HepG2 (cell line): ENCODE measurements around the gene FAF1. TPM values are rescaled to one million over a fixed set of nuclear protein-coding genes. Genes with fewer than 3 reads are reported as not detected.

ENCODE experiments used
- ATAC-seq: fragments of 200-7000 bp; cut with Tn5 transposase; 3 replicates; pipeline ENCODE4 v1.9.1; 2020; ENCODE audit warnings: mild to moderate bottlenecking, moderate library complexity
- BruUV-seq: library from RNA; stranded (reverse); fragments of 400-500 nt; replicated peaks from 2 replicates; lab custom pipeline; 2021; lab: Mats Ljungman, UMichigan
- CTCF ChIA-PET: fragments of 300-600 bp; formaldehyde crosslinking; extraction: SDS; loops from one replicate; lab custom pipeline; 2021; ENCODE audit warnings: low total read pairs, inconsistent platforms, low intra/inter-chr PET ratio; lab: Yijun Ruan, JAX
- POLR2A ChIA-PET: fragments of 350-600 bp; sonication (Branson Sonifier 250); formaldehyde crosslinking; loops from one replicate; lab custom pipeline; 2020; ENCODE audit warnings: antibody characterized with exemption, inconsistent platforms; lab: Yijun Ruan, JAX
- DNase-seq: peaks from one replicate; pipeline ENCODE4 v3.0.0-alpha.2; 2015; ENCODE audit warnings: low spot score
- FAIRE-seq: peaks from 3 replicates; lab custom pipeline; 2011; peaks lifted over from hg19 to GRCh38; lab: Jason Lieb, UNC
- H2AFZ ChIP-seq: one replicate; pipeline ENCODE4 v1.6.1; 2011; ENCODE audit warnings: low read length, inconsistent platforms
- H3K27ac ChIP-seq: fragments of 300-600 bp; 3 replicates; pipeline ENCODE4 v1.8.0; 2011; ENCODE audit warnings: mixed run types, mild to moderate bottlenecking, mixed read lengths, low read length, inconsistent platforms; ENCODE audit not compliant: insufficient read depth; ENCODE audit errors: extremely low read length
- H3K27me3 ChIP-seq, 2 experiments: fragments of 200-600 bp in 1 of 2; 2 replicates in 1 of 2; 3 replicates in 1 of 2; pipeline versions ENCODE4 v1.6.0 to v1.8.0; 2011; ENCODE audit warnings: low read length in 2 of 2, mild to moderate bottlenecking in 2 of 2, moderate library complexity in 2 of 2, inconsistent platforms in 1 of 2; ENCODE audit not compliant: insufficient read depth in 2 of 2, control insufficient read depth in 1 of 2
- H3K36me3 ChIP-seq, 2 experiments: fragments of 200-600 bp in 1 of 2; replicated peaks in 1 of 2; 2 replicates in 1 of 2; 3 replicates in 1 of 2; pipeline versions ENCODE4 v1.5.1 to v1.8.0; 2011; ENCODE audit warnings: low read length in 2 of 2, inconsistent platforms in 1 of 2; ENCODE audit not compliant: insufficient read depth in 2 of 2, control insufficient read depth in 1 of 2
- H3K4me1 ChIP-seq: 2 replicates; pipeline ENCODE4 v1.5.1; 2012; ENCODE audit warnings: low read length, inconsistent platforms; ENCODE audit not compliant: insufficient read depth
- H3K4me2 ChIP-seq: 2 replicates; pipeline ENCODE4 v1.6.0; 2011; ENCODE audit warnings: low read depth, low read length, inconsistent platforms
- H3K4me3 ChIP-seq, 3 experiments: fragments of 200-600 bp in 1 of 3; sonication (generic), shearing (Covaris generic) in 1 of 3; replicated peaks in 1 of 3; 2 replicates each; pipeline ENCODE4 v1.5.1; 2011 to 2016; ENCODE audit warnings: low read length in 3 of 3, inconsistent platforms in 2 of 3, low read depth in 2 of 3, mild to moderate bottlenecking in 2 of 3, control low read depth in 1 of 3, mixed read lengths in 1 of 3; ENCODE audit not compliant: insufficient read depth in 1 of 3
- H3K79me2 ChIP-seq: one replicate; pipeline ENCODE4 v1.6.1; 2011; ENCODE audit warnings: low read length, inconsistent platforms; ENCODE audit not compliant: insufficient read depth
- H3K9ac ChIP-seq: 2 replicates; pipeline ENCODE4 v1.6.0; 2011; ENCODE audit warnings: mild to moderate bottlenecking, low read depth, low read length, inconsistent platforms; ENCODE audit not compliant: insufficient read depth
- H3K9me3 ChIP-seq: 2 replicates; pipeline ENCODE4 v1.5.1; 2012; ENCODE audit warnings: mild to moderate bottlenecking, low read length
- H4K20me1 ChIP-seq: 2 replicates; pipeline ENCODE4 v1.6.0; 2011; ENCODE audit warnings: inconsistent platforms, mild to moderate bottlenecking, low read length, moderate library complexity; ENCODE audit not compliant: insufficient read depth
- ATF7 ChIP-seq, 2 experiments: fragments of 450-650 bp in 1 of 2; sonication (generic) in 1 of 2; formaldehyde crosslinking in 1 of 2; IDR thresholded peaks; 2 replicates each; pipeline versions ENCODE4 v1.4.0 to v1.6.1; 2016 to 2020; ENCODE audit warnings: antibody characterized with exemption in 1 of 2, mild to moderate bottlenecking in 1 of 2, missing genetic modification reagents in 1 of 2
- MLLT10 ChIP-seq: sonication (generic); formaldehyde crosslinking; IDR thresholded peaks from 2 replicates; pipeline ENCODE4 v1.4.0; 2020; ENCODE audit warnings: missing genetic modification reagents
- SOX5 ChIP-seq: IDR thresholded peaks from 2 replicates; pipeline ENCODE4 v1.6.1; 2016; ENCODE audit warnings: borderline replicate concordance
- TEAD2 ChIP-seq: sonication (generic); formaldehyde crosslinking; IDR thresholded peaks from 2 replicates; pipeline ENCODE4 v1.9.0; 2021; ENCODE audit warnings: missing genetic modification reagents
- ZBTB10 ChIP-seq: sonication (generic); formaldehyde crosslinking; IDR thresholded peaks from 2 replicates; pipeline ENCODE4 v1.4.0; 2020; ENCODE audit warnings: missing genetic modification reagents, borderline replicate concordance
- ZNF251 ChIP-seq: sonication (generic); formaldehyde crosslinking; IDR thresholded peaks from 2 replicates; pipeline ENCODE4 v1.9.0; 2021; ENCODE audit warnings: mild to moderate bottlenecking, missing genetic modification reagents
- WGBS: methylation state at CpG from one replicate; pipeline ENCODE4 v1.1.6; 2017; ENCODE audit warnings: low lambda C conversion rate; 5-methylcytosine and 5-hydroxymethylcytosine counted together
- in situ Hi-C: cut with HindIII; loops from 2 replicates; pipeline ENCODE4 v1.10.0; 2017; ENCODE audit warnings: low pct_unique_long_range_greater_than_20kb; ENCODE audit not compliant: extremely low pct_ligation_motif_present
- intact Hi-C: fragments of 100-400 bp; cut with micrococcal nuclease; formaldehyde crosslinking; loops from one replicate; pipeline ENCODE4 v1.10.0; 2022; ENCODE audit not compliant: unreplicated experiment
- polyA plus RNA-seq, 8 experiments: library from polyadenylated mRNA; depleted of rRNA in 3 of 8; stranded (reverse) in 7 of 8; unstranded in 1 of 8; fragments of >200 nt; fragmentation: Illumina TruSeq in 4 of 8; extraction: Trizol in 4 of 8; gene quantifications; 2 replicates each; pipeline versions ENCODE4 v1.2.1 to v1.2.3, GENCODE V29; 2011 to 2016; ENCODE audit warnings: low read depth in 4 of 8, missing spikeins in 1 of 8, mixed read lengths in 1 of 8; ENCODE audit not compliant: insufficient read depth in 1 of 8
- total RNA-seq, 5 experiments: library from RNA; depleted of rRNA; stranded (reverse); fragments of >200 nt; fragmentation: Illumina TruSeq; extraction: Trizol; gene quantifications; 2 replicates each; pipeline ENCODE4 v1.2.3, GENCODE V29; 2016; ENCODE audit warnings: low read depth in 1 of 5
- TF ChIP-seq, protein P1 (sequence below): sonication (generic); formaldehyde crosslinking; IDR thresholded peaks from 2 replicates; pipeline ENCODE4 v1.5.1; 2020; ENCODE audit warnings: mild to moderate bottlenecking, missing genetic modification reagents, borderline replicate concordance
- TF ChIP-seq, protein P2 (sequence below): sonication (generic); formaldehyde crosslinking; IDR thresholded peaks from 2 replicates; pipeline ENCODE4 v1.4.0; 2020; ENCODE audit warnings: missing genetic modification reagents

FAF1 gene
- total and polyA plus RNA-seq, 2 of the 13 experiments (the other 11 are each of a cell fraction or from before 2014, with no cell fraction given) = 19.4 to 63.3 TPM

GRCh38 chr1:50610563-50610962 lies 349.5 kb downstream of the FAF1 start (continued):
- TF ChIP-seq, protein P1, sequence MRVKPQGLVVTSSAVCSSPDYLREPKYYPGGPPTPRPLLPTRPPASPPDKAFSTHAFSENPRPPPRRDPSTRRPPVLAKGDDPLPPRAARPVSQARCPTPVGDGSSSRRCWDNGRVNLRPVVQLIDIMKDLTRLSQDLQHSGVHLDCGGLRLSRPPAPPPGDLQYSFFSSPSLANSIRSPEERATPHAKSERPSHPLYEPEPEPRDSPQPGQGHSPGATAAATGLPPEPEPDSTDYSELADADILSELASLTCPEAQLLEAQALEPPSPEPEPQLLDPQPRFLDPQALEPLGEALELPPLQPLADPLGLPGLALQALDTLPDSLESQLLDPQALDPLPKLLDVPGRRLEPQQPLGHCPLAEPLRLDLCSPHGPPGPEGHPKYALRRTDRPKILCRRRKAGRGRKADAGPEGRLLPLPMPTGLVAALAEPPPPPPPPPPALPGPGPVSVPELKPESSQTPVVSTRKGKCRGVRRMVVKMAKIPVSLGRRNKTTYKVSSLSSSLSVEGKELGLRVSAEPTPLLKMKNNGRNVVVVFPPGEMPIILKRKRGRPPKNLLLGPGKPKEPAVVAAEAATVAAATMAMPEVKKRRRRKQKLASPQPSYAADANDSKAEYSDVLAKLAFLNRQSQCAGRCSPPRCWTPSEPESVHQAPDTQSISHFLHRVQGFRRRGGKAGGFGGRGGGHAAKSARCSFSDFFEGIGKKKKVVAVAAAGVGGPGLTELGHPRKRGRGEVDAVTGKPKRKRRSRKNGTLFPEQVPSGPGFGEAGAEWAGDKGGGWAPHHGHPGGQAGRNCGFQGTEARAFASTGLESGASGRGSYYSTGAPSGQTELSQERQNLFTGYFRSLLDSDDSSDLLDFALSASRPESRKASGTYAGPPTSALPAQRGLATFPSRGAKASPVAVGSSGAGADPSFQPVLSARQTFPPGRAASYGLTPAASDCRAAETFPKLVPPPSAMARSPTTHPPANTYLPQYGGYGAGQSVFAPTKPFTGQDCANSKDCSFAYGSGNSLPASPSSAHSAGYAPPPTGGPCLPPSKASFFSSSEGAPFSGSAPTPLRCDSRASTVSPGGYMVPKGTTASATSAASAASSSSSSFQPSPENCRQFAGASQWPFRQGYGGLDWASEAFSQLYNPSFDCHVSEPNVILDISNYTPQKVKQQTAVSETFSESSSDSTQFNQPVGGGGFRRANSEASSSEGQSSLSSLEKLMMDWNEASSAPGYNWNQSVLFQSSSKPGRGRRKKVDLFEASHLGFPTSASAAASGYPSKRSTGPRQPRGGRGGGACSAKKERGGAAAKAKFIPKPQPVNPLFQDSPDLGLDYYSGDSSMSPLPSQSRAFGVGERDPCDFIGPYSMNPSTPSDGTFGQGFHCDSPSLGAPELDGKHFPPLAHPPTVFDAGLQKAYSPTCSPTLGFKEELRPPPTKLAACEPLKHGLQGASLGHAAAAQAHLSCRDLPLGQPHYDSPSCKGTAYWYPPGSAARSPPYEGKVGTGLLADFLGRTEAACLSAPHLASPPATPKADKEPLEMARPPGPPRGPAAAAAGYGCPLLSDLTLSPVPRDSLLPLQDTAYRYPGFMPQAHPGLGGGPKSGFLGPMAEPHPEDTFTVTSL = no peak
- no peak for TF ChIP-seq SOX5 (CRISPR knock-in tag)
- no peak for TF ChIP-seq ZBTB10 (CRISPR knock-in tag)
- TF ChIP-seq MLLT10 (CRISPR knock-in tag) = no peak

- no peak overlapping the region for H2AFZ ChIP-seq
- H3K4me3 ChIP-seq = no peak overlapping the region
- in situ Hi-C loops (loop anchor here (5.0 to 25.0 kb wide), 2 partner anchors 103 to 237 kb away; no protein-coding TSS in a partner anchor), intact Hi-C loops (loop anchor here (10.0 kb wide), 1 partner anchor 125 kb away; no protein-coding TSS in a partner anchor)
- CTCF ChIA-PET = no interaction called here
- 98% methylated on average over 3 of the region's 3 CpGs for WGBS
- H3K27me3 ChIP-seq = no peaks in the 10 kb centered on the region; a peak in 1 of 5 replicates
- H3K36me3 ChIP-seq = no peaks in the 10 kb centered on the region
- no peak overlapping the region for H3K9ac ChIP-seq
- ATAC-seq = no peak
- H3K27ac ChIP-seq = no peak overlapping the region
- no peak for FAIRE-seq
- H3K9me3 ChIP-seq = no peaks in the 10 kb centered on the region
- TF ChIP-seq ZNF251 (CRISPR knock-in tag) (no peak), ATF7 (IDR thresholded peaks at IDR 0.05) (peak; percentile 65), ATF7 (CRISPR knock-in tag; IDR thresholded peaks at IDR 0.05) (no peak), TEAD2 (no peak)
- TF ChIP-seq, protein P2, sequence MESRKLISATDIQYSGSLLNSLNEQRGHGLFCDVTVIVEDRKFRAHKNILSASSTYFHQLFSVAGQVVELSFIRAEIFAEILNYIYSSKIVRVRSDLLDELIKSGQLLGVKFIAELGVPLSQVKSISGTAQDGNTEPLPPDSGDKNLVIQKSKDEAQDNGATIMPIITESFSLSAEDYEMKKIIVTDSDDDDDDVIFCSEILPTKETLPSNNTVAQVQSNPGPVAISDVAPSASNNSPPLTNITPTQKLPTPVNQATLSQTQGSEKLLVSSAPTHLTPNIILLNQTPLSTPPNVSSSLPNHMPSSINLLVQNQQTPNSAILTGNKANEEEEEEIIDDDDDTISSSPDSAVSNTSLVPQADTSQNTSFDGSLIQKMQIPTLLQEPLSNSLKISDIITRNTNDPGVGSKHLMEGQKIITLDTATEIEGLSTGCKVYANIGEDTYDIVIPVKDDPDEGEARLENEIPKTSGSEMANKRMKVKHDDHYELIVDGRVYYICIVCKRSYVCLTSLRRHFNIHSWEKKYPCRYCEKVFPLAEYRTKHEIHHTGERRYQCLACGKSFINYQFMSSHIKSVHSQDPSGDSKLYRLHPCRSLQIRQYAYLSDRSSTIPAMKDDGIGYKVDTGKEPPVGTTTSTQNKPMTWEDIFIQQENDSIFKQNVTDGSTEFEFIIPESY (CRISPR knock-in tag) = no peak
- TF ChIP-seq, all 625 proteins: peak for 1
- POLR2A ChIA-PET = no interaction called here
- no peaks in the 10 kb centered on the region for H3K79me2 ChIP-seq
- DNase-seq = no peak
- H3K4me1 ChIP-seq = no peaks in the 10 kb centered on the region
- BruUV-seq = no TSS peak
- no peaks in the 10 kb centered on the region for H4K20me1 ChIP-seq
- H3K4me2 ChIP-seq = no peak overlapping the region
Measured at GRCh38 chr1:50609508-50609907, 350.6 kb downstream of the FAF1 start.
